Germinal center (tissue), 1 donor: ENCODE results near the gene UNC119B.
"Not testable (repeated sequence)": the region's sequence is repeated elsewhere in the genome, so short reads cannot be mapped to it uniquely, and the experiment has no call there.

Experiments
- DNase-seq: peaks from one replicate; pipeline ENCODE4 v3.0.0; 2012; ENCODE audit warnings: mixed read lengths, low spot score

The UNC119B gene

DNA sequence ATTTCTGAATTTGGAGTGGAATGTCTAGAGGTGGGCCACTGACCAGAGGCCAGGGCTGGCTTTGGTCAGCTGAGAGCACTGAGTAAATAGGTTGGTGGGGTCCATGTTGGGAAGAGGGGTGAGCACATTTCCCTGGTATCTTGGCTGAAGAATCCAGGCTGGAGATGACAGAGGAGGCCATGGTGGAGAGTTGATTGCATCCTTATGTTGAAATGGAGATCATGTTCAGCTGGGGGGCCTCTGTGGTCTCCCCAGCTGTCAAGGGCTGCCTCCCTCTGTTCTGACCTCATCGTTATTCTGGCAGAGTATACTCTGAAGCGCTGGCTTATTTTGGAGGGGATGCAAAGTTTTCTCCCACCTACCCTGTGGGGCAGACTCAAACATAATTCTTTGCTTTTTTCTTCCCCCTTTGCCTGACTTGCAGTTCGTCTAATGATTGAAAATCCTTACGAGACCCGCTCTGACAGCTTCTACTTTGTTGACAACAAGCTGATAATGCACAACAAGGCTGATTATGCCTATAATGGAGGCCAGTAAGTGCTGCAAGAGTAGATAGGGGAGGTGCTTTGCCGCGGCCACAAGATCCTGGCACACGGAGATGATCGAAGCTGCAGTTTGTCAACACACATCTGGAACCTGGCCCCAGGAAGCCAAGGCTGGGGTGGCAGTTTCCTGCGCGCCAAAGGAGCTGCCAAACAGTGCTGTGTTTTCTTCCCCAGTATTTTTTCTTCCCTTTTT is 9.4 kb downstream of the UNC119B start:
- no peak for DNase-seq

DNA sequence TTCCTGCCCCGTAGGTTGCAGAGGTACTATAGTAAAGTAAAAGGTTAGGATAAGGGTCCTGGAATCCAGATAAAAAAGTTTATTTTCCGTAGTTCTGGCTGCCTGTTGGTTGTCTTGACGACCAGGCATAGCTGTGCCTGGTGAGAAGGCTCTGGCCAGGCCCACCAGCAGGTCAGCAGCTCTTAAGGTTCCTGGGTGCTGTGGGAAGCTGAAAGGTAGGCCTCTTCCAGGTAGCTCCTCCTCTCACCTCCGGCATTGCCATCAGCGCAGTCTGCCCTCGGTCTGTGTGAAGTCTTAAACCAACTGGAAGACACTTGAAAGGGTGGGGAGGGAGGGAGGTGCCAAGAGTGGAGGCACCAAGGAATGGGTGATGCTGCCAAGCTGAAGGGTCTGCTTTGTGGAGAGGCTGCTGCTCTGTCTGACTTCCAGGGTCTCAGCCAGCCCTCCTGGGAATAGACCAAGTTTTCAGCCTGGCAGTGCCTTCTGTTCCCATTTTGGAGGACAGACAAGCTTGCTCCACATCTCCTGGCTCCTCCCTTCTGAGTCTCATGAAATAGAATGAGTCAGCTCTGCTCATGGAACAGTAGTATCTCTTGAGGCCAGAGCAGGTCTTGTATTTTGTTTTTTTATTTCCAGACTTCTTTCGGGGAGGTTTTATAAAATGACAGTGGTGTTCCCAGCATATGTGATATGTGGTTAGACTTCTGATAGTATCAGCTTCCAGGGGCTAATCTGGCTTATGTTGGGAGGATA is 10.2 kb downstream of the UNC119B start:
- DNase-seq = no peak

DNA sequence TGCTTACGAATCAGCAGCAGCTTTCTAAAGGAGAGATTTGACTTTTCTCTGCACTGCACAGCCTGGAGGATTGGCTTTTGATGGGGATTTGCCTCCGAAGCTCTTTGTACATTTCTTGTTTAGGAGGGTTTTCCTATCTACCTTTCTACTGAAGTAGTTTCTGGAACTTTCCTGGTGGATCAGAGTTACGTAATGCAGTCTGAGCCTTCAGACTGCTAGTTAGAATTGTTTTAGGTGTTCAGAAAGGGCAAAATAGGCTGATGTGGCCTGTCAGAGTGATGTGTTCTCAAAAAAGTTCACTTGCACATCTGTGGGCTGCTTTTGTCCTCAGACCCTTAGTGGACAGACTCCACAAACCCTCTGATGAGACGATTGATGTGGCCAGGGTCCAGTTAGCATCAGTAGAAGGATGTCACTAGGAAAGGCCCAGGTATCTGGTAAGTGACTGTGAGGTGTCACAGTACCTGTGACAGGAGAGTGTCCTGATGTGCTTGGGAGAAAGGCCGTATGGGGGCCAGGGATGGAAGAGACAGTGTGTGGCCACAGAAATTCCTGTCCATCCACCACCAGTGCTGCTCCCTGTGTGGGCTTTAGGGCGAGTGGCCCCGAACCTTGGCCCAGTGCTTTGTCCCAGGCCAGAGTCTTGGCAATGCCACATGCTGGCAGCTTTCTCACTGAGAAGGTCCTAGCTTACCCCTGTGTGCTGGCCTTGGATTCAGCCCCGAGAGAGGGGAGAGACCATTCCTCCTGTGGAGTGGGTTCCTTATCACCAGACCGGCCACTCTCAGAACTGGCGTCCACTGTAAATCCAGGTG is 10.9 kb downstream of the UNC119B start:
- no peak for DNase-seq

DNA sequence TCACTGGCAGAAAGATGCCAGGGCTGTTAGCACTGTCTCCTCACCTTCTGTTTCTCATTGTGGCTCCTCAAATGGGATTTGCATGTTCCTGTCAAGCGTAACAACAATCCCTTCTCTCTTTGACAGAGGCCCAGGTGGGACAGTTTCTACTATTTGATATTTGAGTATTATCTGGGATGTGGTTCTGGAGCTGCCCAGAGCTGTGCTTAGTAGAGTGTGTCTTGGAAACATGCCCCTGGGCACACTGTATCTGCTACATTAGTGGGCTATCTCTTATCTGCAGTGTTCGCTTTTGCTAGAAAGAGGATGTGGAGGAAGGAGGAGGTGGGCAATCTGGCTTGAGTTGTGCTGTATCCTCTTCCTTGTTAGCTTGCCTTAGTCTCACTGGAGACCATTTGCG is 11.6 kb downstream of the UNC119B start:
- DNase-seq = peak; percentile 46

DNA sequence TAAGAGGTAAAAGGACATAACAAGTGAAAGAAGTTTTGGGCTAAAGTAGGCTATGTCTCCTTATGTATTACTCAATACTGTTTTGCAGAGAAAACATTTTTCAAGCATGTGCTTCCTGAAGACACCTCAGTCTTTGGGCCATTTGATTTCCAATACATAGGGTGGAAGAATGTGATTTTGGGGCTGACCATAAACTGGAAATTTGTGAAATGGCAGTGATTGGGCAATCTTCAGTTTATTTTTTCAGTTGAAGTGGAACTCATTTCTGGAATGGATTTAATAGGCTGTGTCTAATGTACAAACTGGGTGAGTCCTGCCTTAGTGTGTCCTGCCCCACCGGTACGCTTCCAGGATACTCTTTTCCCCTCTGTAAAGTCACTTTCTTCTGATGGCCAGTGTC is 12.5 kb downstream of the UNC119B start:
- DNase-seq = no peak

DNA sequence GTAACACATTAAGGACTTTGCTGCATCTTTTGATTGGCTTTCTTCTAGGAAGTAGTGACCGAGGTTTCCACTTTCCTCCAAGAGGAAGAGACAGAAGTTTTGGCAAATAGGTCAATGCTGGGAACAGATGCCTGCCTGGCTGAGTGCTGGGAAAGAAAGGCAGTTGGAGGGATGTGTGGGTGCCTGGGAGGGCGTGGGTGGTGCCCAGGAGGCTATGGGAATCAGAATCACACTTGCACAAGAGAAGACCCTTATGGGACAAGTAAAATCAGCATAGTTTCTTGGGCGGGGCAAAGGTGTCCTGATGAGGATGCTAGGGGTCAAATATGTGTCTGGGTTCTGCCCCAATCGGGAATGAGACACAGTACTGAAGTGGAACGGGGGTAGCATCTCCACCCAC is 14.5 kb downstream of the UNC119B start:
- no peak for DNase-seq

DNA sequence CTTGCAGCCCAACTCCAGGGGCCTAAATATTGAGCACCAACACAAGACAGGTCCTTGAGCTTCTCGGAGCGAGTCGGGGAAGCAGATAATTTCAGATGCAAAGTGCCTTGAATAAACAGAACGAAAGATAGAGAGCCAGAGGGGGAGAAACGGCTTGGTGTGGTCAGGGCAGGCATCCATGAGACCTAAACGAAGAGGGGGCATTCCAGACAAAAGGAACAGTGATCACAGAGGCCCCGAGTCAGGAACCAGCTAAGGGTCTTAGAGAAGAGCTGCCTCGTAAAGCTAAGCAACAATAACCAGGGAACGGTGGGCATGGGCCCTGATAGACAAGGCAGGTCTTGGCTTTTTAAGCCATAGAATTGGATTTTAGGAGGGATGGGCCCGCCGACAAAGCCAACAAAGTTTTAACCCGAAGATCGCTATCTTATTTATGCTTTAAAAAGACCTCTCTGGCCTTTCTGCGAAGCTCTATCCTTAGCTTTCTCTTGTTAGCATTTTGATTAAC is 14.9 kb downstream of the UNC119B start:
- no peak for DNase-seq

DNA sequence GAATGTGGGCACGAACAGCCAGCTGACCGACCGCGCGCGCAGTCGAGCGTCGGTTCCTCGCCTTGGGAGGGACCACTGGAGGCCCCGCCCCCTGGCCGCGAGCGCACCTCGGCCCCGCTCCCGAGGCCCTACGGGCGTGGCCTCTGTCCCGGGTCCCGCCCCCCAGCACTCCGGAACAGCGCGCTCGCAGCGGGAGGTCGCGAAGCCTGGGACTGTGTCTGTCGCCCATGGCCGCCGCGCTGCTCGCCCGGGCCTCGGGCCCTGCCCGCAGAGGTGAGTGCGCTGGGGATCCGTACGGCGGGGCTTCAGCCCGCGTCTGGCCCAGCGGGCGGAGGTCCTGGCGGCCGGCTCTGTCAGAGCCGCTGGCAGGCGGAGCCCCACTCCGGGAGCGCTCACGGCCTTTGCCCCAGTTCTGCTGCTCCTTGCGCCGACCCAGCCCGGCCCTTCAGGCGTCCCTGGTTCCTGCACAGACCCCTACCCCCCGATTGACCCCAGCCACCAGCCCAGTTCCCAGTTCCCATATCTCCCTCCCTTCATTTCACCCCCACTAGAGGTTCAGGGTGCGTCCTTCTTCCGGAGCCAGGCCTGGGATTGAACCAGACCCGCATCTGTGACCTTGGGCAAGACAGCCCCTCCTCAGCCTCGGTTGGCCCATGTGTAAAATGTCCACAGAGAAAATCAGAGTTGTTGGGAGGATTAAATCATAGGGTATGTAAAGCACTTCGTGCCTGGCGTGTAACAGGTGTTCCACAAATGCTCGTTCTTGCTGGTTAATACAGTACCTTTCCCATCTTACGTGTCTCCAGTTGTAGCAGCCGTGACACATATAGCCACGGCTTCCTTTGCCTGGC is 15.6 kb downstream of the UNC119B start, which contains the start of gene ACADS:
Gene ACADS, plus strand, starts transcription at position 168 of the 851 bp plus-strand sequence. Its CDS starts 60 bp downstream, at position 228.
- peak; percentile 97 for DNase-seq

DNA sequence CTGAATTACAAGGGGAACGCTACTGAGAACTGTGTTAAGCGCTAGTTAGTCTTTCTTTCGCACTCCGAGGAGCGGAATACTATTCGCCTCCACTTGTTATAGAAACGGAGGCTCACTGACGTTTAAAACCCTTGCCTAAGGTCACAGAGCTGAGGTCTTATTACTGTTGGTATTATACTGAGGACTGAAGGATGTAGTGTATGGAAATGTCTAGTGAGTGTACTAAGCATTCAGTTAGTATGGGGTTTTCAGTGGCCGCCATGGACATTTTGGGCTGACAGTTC is 16.2 kb downstream of the UNC119B start:
- no peak for DNase-seq

DNA sequence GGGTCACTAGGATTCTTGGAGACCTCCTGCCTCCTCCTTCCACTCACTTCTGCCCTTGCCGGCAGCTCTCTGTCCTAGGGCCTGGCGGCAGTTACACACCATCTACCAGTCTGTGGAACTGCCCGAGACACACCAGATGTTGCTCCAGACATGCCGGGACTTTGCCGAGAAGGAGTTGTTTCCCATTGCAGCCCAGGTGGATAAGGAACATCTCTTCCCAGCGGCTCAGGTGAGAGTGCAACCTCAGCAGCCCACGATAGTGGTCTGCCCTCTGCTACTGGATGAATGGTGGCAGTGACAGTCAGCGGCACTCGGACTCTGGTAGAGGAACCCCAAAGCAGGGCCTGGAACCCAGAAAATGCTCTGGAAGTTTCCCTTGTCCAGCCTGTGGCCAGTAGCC is 16.7 kb downstream of the UNC119B start:
- no peak for DNase-seq

DNA sequence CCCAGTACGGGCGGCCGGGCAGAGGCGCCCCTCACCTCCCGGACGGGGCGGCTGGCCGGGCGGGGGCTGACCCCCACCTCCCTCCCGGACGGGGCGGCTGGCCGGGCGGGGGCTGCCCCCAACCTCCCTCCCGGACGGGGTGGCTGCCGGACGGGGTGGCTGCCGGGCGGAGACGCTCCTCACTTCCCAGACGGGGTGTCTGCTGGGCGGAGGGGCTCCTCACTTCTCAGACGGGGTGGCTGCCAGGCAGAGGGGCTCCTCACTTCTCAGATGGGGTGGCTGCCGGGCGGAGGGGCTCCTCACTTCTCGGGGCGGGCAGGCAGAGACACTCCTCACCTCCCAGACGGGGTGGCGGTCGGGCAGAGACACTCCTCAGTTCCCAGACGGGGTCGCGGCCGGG is 21.9 kb downstream of the UNC119B start:
- DNase-seq = not testable (repeated sequence)

DNA sequence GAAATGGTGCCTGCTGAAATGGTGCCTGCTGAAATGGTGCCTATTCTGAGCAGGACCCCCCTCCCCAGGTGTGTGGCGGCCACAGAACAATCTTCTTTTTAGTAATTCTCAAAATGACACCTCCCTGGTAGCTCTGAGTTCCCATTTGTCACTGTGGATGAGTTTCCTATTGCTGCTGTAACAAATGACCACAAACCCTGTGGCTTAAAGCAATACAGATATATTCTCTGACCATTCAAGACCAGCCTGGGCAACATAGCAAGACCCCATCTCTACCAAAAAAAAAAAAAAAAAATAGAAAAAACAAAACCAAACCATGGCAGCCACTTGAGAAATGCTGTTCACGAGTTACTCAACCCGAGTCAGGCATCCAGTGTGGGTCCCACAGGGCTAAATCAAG is 23.3 kb downstream of the UNC119B start:
- no peak for DNase-seq

DNA sequence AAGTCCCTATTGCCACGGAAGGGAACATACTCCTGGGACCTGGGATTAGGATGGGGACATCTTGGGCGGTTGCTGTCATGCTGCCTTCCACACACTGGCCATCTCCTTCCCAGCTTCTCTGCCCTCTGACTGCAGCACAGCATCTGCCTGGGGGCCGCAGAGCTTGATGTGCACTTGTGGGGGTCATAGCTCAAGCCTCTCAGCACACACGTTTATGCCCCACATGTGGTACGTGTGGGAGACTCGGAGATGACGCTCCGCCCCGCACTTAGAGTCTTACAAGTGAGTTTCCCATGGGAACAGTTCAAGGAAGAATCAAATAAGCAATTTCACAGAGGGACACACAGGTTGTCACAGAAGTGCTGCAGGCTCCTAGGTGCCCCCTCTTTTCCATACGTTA is 24.0 kb downstream of the UNC119B start:
- no peak for DNase-seq

DNA sequence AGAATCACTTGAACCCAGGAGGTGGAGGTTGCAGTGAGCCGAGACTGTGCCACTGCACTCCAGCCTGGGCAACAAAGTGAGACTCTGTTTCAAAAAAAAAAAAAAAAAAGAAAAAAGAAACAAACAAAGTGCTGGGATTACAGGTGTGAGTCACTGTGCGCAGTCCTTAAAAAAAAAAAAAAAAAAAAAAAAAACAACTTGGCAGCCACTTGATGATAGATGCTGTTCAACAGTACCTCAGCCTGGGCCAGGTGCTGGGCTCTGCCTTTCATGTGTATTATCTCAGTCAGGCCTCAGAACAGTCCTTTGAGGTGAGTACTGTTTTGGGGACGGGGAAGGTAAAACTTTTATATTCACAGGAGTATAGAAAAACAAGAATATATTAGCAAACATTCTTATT is 24.9 kb downstream of the UNC119B start:
- DNase-seq = no peak

DNA sequence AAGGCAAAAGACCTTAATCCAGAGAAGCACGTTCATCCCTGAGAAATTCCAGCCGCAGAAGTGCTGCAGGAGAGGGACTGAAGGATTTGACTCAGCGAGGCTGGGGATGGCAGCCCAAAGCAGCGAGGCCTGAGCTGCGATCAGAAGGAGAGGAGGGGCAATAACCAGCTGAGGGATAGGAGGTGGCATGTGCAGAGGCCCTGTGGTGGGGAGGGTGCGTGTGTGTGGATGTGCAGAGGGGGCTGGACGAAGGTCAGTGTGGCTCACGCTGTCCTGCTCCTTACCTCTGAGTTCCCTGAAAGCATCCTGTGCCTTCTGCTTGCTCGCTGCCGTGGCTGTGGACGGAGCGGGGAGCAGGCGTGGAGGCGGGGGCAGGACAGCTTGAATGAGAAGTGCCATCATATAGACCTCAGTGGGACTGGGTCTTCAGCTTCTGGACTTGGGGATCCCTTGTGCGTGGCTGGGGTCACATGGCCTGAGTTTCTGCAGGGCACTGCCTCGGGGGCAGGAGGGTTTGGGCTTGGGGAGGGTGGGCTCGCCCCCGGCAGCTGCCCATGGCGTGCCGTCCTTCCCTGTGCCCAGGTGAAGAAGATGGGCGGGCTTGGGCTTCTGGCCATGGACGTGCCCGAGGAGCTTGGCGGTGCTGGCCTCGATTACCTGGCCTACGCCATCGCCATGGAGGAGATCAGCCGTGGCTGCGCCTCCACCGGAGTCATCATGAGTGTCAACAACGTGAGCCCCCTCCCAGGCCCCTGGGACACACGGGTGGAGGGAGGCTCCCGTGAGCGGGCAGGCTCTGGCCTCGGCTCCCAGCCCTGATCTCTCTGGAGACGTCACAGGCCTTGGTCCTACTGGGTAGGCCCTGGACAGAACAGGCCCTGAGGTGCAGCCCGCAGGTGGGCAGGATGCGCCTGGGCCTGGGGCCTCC is 26.4 kb downstream of the UNC119B start:
- DNase-seq = no peak

DNA sequence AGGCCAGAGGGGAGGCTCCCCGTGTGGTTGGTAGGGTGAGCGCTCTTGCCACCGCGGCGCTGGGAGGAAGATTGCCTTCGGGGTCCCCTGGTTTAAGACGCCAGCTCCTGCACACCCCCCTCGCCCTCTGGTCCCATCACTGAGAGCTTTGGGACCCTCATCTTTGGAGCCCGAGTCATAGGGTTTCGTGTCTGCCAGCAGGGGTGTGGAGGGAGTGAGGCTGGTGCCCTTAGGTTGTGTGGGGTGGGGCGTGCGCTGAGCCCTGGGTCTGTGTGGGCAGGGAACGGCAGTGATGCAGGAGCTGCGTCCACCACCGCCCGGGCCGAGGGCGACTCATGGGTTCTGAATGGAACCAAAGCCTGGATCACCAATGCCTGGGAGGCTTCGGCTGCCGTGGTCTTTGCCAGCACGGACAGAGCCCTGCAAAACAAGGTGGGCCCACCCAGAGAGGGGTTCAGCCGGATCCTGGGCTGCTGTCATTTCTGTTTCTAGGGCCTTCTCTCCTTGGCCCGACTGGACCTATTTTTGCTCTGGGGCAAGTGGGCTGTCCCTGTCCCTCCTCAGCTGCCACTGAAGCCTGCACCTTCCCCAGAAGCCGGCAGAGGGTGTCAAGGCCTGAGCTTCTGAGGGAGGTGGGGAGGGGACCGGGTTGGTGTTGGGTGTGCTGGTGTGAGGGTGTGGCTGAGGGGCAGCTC is 27.4 kb downstream of the UNC119B start:
- no peak for DNase-seq

DNA sequence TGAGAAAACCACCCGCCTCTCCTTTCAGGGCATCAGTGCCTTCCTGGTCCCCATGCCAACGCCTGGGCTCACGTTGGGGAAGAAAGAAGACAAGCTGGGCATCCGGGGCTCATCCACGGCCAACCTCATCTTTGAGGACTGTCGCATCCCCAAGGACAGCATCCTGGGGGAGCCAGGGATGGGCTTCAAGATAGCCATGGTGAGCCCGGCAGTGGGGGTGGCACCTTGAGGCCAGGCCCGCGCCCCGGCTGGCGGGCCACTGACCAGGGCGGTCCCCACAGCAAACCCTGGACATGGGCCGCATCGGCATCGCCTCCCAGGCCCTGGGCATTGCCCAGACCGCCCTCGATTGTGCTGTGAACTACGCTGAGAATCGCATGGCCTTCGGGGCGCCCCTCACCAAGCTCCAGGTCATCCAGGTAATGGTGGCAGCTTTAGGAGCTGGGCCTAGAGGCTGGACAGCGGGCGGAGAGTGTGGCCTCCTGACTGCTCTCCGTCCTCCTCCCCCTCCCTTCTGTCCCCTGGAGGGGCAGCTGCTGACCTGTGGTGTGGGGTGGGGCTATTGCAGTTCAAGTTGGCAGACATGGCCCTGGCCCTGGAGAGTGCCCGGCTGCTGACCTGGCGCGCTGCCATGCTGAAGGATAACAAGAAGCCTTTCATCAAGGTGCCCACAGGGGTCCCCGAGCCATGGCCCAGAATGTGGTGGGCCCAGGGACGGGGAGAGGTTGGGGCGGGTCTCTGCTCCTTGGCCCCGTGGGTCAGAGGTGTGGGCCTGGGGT is 28.2 kb downstream of the UNC119B start:
- DNase-seq = no peak

DNA sequence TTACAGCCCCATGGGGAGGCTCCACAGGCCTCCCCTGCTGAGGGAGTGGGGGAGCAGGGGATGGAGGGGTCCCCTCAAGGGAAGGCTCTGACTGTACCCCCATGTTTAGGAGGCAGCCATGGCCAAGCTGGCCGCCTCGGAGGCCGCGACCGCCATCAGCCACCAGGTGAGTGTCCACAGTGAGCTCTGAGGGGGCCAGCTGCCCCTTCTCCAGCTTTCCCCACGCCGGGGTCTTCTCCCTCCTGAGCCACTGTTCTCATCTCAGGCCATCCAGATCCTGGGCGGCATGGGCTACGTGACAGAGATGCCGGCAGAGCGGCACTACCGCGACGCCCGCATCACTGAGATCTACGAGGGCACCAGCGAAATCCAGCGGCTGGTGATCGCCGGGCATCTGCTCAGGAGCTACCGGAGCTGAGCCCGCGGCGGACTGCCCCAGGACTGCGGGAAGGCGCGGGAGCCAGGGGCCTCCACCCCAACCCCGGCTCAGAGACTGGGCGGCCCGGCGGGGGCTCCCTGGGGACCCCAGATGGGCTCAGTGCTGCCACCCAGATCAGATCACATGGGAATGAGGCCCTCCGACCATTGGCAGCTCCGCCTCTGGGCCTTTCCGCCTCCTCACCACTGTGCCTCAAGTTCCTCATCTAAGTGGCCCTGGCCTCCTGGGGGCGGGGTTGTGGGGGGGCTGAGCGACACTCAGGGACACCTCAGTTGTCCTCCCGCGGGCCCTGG is 28.9 kb downstream of the UNC119B start:
- no peak for DNase-seq
